Stimulated activated CD4-positive, alpha-beta T cell treated with anti-CD3 and anti-CD28 coated beads, Interleukin-15, amount 100 ng/mL, for 48 hours (primary cell): ENCODE results near the gene ZBTB20.

Experiments
- DNase-seq, 2 donors: peaks; one replicate each; pipeline ENCODE4 v3.0.0-alpha.2; 2020; ENCODE audit warnings: low read depth in 2 of 2

The ZBTB20 gene

DNA sequence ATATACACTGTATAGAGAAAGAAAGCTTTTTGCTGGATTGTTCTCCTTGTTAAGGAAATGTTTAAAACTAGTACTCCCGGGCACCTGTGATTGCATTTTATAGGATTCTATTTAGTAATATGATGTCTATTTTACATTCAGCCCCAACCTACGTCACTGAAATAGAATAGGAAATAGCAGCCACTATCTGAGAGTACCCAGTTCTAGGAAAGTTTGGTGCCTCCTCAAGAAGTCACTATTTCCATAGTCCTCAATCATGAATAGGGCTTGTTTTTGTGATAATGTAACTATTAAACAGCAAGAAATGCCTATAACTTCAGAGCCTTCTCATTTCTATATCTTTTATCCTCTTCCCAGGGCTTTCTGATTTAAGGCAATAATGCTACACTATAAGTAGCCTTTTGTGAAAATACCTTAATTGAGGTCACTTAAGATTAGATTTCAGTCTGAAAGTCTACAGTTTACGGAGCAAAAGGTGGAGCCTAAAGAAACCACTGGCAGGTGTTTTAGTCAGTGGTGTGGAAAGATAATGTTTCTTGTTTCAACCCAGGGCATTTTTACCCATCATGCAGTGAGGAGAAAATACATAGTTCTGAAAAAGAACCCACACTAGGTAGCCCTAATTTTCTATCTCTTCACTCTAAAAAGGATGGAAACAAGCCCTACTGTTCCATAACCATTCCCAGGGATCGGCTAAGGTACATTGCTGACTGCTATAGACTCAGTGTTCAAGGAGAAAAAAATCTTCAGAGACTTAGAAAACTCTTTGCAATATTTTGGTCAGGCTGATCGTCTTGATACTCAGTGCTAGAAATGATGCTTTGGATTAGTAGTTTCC lies 814.5 kb downstream of the ZBTB20 start:
- no peak for DNase-seq

DNA sequence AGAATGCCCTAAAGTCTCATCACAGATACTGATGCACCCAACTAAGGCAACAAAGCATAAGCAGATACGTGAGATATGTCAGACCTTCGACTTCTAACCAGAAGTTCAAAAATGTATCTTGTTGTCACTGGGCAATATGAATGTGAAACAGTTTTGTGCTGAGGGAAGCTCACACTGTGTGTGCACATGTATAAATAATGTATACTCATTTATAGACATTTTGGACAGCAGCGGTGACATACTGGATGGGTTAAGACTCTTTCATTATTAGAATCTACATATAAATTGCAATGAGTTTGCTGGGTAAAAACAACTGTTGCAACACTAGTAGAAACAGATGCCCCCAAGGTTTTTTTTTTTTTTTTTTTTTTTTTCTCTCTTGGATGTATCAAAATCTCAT lies 815.4 kb downstream of the ZBTB20 start:
- DNase-seq, result no peak

GRCh38 chr3:114331007-114331406 lies 816.1 kb downstream of the ZBTB20 start:
- no peak for DNase-seq

- no peak for DNase-seq
Measured at GRCh38 chr3:114329823-114330222, 817.3 kb downstream of the ZBTB20 start.

DNA sequence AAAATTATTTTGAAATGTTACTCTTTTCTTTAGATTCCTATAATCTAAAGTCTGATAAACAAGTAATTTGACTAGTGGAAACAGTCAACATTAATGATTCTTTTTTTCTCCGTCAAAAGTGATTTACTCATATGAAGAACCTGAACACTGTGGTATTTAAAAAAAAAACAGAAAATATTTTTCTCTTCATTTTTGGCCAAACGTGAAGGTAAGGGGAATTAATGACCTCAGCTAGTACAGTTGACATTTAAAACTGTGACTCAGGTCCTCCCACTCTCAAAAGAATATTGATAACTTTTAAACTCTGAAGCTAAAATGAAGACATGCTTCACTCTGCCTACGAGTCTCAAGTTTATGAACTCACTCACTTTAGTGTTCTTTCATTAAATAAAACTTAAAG lies 818.7 kb downstream of the ZBTB20 start:
- DNase-seq, result no peak

- DNase-seq, result no peak
Measured at GRCh38 chr3:114327665-114328064, 819.4 kb downstream of the ZBTB20 start.

- no peak for DNase-seq
Measured at GRCh38 chr3:114323546-114324254, 823.4 kb downstream of the ZBTB20 start.

GRCh38 chr3:114320246-114320645 lies 826.8 kb downstream of the ZBTB20 start:
- DNase-seq, result no peak

DNA sequence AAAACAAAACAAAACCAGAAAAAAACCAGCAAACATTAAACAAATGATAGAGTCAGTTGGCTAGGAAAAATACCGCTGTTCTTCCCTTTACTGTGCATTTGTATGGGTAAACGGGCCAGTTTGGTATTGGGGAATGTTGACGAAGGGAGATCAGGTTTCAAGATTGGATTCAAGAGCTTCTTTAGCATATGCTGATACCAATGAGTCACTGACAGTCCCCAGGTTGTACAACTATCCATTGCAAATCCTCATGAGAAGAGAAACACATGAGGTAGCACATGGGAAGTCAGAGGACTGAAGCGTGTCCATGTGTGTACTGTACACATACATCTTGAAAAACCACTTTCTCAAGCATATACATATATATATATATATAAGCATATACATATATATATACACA lies 827.6 kb downstream of the ZBTB20 start:
- no peak for DNase-seq

GRCh38 chr3:114318295-114318694 lies 828.8 kb downstream of the ZBTB20 start:
- no peak for DNase-seq

- DNase-seq, result no peak
Measured at GRCh38 chr3:114314282-114314681, 832.8 kb downstream of the ZBTB20 start.

DNA sequence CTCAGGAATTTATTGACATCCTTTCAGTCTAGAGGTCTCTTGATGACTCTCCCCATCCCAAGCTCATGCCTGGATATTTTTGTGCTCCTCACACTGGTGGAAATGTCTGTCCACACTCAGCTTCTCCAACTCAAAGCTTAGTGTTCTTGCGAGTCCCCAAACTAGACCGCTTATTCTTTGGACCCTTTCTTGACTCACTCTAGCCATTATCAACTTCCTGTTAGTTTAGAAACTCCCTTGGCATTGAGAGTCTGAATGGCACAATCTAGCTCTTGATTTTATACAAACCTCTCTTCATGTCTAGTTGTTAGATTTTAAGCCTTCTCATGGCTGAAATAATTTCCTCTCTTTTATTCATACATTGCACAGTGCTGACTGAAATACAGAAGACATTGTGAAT lies 833.7 kb downstream of the ZBTB20 start:
- no peak for DNase-seq

DNA sequence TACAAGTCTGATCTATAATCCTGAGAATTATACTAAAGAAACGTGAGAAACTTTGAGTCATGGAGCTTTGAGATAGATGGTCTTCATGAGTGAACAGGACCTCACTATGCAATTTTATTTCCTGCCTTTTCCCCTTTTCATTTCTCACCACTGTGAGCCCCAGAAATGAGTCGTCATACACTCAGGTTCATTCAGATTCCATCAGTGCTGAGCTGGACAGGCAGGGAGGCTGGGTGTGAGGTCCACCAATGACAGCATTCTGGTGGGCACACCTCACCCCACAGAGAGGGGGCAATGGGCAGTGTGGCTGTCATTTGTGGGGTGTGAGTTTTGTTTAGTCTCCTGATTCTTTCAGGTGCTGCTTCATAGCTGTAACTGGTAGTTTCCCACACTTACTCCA lies 836.4 kb downstream of the ZBTB20 start:
- no peak for DNase-seq

DNA sequence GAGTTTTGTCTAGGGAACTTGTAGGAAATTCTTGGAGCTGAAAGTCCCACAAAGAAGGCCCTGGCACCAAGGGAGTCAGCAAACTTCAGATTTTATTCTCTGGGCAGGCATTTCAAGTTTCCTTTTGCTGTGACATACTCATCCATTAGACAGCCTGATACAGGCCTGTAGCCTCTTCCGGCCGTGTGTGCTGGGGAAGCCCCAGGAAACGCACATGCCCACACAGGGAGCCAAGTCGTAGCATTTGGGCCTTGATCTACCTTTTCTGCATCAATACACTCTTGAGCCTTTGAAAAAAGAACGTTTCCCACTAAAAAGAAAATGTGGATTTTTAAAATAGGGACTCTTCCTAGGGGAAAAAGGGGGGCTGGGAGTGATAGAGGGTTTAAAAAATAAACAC lies 838.3 kb downstream of the ZBTB20 start:
- peak; percentile 24 to 51 for DNase-seq

GRCh38 chr3:114308377-114308776 lies 838.7 kb downstream of the ZBTB20 start:
- DNase-seq, result no peak

DNA sequence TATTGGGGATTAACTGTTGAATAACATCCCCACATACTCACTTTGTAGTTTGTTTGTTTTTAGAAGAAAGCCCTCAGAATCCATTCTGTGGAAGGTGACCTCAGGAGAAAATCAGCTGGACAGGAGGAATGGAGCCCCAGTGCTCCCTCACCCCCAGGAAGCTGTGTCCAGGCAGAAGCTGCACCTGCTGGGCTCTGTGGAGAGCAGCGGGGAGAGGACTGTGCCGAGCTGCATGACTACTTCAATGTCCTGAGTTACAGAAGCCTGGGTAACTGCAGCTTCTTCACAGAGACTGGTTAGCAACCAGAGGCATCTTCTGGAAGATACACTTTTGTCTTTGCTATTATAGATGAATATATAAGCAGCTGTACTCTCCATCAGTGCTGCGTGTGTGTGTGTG lies 839.3 kb downstream of the ZBTB20 start:
- no peak for DNase-seq

GRCh38 chr3:114307222-114307830 lies 839.8 kb downstream of the ZBTB20 start:
- no peak for DNase-seq

- no peak for DNase-seq
Measured at GRCh38 chr3:114299941-114300624, 847.0 kb downstream of the ZBTB20 start.

DNA sequence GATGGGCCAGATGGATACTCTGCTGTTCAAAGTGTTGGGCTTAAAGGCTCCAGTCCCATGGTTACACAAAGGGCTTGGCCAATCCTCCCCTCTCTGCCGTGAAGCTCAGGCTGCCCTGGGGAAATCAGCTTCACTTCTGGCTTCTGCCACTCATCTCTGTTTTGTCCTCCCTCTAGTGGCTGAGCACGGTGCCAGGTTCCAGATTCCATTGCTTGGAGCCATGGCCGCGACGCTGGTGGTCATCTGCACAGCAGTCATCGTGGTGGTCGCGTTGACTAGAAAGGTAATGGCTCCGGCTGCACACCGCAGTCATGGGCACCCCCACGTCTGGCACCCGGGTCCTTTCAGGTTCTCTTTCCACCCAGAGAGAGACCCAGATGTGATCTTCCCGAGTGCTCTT lies 847.7 kb downstream of the ZBTB20 start:
- peak in 1 of 2 donors; percentile 10 for DNase-seq

GRCh38 chr3:114295946-114296345 lies 851.1 kb downstream of the ZBTB20 start:
- DNase-seq, result no peak

- no peak for DNase-seq
Measured at GRCh38 chr3:114294940-114295480, 852.1 kb downstream of the ZBTB20 start.
